WERI-Rb-1 (cell line): ENCODE measurements around the gene SCFD2.

Source experiments
- DNase-seq: peaks from one replicate; pipeline ENCODE4 v3.0.0-alpha.2; 2020
- H3K27ac ChIP-seq: fragments of 250-450 bp; sonication (Bioruptor Pico); 2 replicates; pipeline ENCODE4 v1.5.1; 2020; ENCODE audit warnings: mild to moderate bottlenecking, moderate library complexity
- H3K27me3 ChIP-seq: fragments of 250-450 bp; sonication (Bioruptor Pico); 2 replicates; pipeline ENCODE4 v1.5.1; 2021; ENCODE audit warnings: mild to moderate bottlenecking, low read depth, moderate library complexity; ENCODE audit not compliant: insufficient read depth, severe bottlenecking
- H3K36me3 ChIP-seq: fragments of 250-450 bp; sonication (Bioruptor Pico); 2 replicates; pipeline ENCODE4 v1.5.1; 2020; ENCODE audit warnings: mild to moderate bottlenecking, moderate library complexity
- H3K4me3 ChIP-seq: 2 replicates; pipeline ENCODE4 v1.5.1; 2011; ENCODE audit warnings: low read depth, mild to moderate bottlenecking, control low read depth, low read length
- H3K9me3 ChIP-seq: fragments of 250-450 bp; sonication (Bioruptor Pico); 2 replicates; pipeline ENCODE4 v1.5.1; 2021; ENCODE audit warnings: mild to moderate bottlenecking, moderate library complexity; ENCODE audit not compliant: severe bottlenecking
- CTCF ChIP-seq: IDR thresholded peaks from 2 replicates; pipeline ENCODE4 v1.5.1; 2011; ENCODE audit warnings: low read depth, mild to moderate bottlenecking, control low read depth, inconsistent platforms, low read length

SCFD2 gene

GRCh38 chr4:52942936-52943335 is 422.9 kb downstream of the SCFD2 start:
- no peak for TF ChIP-seq CTCF
- DNase-seq, result no peak
- Histone ChIP-seq H3K9me3 (no peaks in the 10 kb centered on the region), H3K36me3 (no peaks in the 10 kb centered on the region), H3K27ac (no peak overlapping the region), H3K27me3 (no peaks in the 10 kb centered on the region), H3K4me3 (no peak overlapping the region)

- Histone ChIP-seq H3K27me3 (no peaks in the 10 kb centered on the region), H3K27ac (no peak overlapping the region), H3K36me3 (no peaks in the 10 kb centered on the region), H3K9me3 (no peaks in the 10 kb centered on the region), H3K4me3 (no peak overlapping the region)
- no peak for DNase-seq
- TF ChIP-seq CTCF, result no peak
Observed at GRCh38 chr4:52941450-52941849, 424.4 kb downstream of the SCFD2 start.

DNA sequence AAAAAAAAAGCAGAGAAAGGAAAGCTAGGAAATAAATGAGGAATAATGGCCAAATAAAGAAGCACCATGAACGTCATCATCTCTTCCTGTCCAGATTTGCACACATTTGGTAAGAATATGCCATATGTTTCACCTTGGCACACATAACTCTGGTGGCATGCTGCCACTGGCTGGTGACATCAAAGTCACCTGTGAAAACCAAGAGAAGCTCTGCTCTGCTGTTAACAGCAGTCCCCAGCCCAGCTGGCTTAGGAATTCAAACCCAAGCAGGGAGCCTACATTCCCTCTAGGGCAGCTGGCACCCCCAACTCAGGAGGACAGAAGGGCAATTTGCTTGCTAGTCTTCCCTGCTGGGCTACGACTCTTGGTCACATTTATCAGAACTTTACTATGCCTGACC is 426.1 kb downstream of the SCFD2 start:
- H3K27ac ChIP-seq, result no peak overlapping the region
- no peak for TF ChIP-seq CTCF
- DNase-seq, result no peak
- H3K9me3 ChIP-seq, result no peaks in the 10 kb centered on the region
- H3K4me3 ChIP-seq, result no peak overlapping the region
- H3K36me3 ChIP-seq, result no peaks in the 10 kb centered on the region
- H3K27me3 ChIP-seq, result no peaks in the 10 kb centered on the region

DNA sequence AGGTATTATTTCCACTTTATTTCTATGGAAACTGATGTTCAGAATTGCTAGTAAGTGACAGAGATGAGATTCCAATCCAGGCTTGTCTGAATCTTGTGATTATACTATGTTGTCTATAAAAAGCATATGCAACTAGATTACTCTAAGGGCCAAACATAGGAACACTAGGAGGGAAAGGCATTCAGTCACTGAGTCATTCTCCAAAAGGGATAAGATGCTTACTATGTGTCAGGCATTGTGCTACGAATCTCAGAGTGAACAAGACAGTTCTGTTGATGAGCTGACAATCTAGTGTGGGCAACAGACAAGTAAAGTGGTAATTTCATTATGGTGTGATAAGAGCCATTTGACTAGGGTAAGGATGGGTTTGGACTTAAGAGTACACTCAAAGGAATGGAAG is 426.5 kb downstream of the SCFD2 start:
- Histone ChIP-seq H3K9me3 (no peaks in the 10 kb centered on the region), H3K36me3 (no peaks in the 10 kb centered on the region), H3K27me3 (no peaks in the 10 kb centered on the region), H3K27ac (no peak overlapping the region), H3K4me3 (no peak overlapping the region)
- DNase-seq, result no peak
- no peak for TF ChIP-seq CTCF

DNA sequence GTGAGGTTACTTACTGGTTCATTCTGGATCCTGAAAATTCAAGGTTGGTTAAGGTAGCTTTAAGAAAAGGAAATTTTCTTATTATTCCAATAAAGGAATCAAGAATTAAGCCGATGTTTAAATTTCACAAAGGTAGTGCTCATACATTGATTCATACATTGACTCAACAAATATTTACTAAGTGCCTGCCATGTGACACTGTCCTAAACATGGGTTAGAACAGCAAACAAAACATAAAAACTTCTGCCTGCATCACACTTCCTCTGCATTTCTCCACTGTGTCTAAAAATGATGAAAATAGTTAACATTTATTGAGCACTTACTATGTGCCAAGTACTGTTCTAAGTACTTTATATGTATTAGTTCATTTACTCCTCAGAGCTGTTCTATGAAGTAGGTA is 428.0 kb downstream of the SCFD2 start:
- H3K27ac ChIP-seq, result no peak overlapping the region

More for the DNA sequence above, 428.0 kb downstream of the SCFD2 start:
- Histone ChIP-seq H3K36me3 (no peaks in the 10 kb centered on the region), H3K4me3 (no peak overlapping the region), H3K27me3 (no peaks in the 10 kb centered on the region), H3K9me3 (no peaks in the 10 kb centered on the region)
- no peak for TF ChIP-seq CTCF
- DNase-seq, result no peak
